ENCODE results near the gene HIRA. TPM values are rescaled to one million over a fixed set of nuclear protein-coding genes. Genes with fewer than 3 reads are reported as not detected.

The HIRA gene
- total and polyA plus RNA-seq, 2 experiments from 2014 or later, result 9.4 to 58.3 TPM

DNA sequence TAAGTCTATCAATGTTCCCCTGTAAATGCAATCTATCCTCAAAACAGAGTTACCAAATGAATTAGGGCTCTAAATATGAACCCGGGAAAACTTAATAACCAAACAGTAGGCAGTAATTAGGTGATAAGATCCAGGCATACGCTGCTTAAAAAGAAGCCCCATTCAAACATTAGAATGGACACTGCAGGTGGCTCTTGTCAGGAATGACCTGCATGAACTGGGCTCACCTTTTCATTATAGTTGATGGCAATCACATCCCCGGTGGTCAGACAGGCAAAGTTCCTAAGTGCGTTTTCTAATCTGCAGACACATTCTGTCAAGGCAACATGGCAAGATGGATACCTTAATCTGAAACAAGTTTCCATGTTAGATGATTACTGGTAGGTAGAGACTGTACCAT is 33.4 kb upstream of the HIRA start:
- H3K36me3 Mint-ChIP-seq (ENCODE audit: low read depth), result peaks cover 73% of the 10 kb centered on the region
- no peaks in the 10 kb centered on the region for H3K9me2 ChIP-seq (ENCODE audit: insufficient read depth)
- H3K4me3 ChIP-seq, result no peak overlapping the region
- H3K27ac ChIP-seq (ENCODE audit: low read depth), result no peak overlapping the region
- peaks cover 11% of the 10 kb centered on the region for H4K20me1 ChIP-seq (replicated peaks; ENCODE audit: insufficient read depth)
- no peak overlapping the region for H3K27ac Mint-ChIP-seq
- no peaks in the 10 kb centered on the region for H3K9me3 Mint-ChIP-seq
- H3K4me3 Mint-ChIP-seq, result no peak overlapping the region
- H3K27me3 Mint-ChIP-seq (ENCODE audit: insufficient read depth, low read depth, poor library complexity), result no peaks in the 10 kb centered on the region
- H3K4me2 ChIP-seq, result no peak overlapping the region
- no peak overlapping the region for H2AFZ ChIP-seq
- H3K4me1 Mint-ChIP-seq, result no peaks in the 10 kb centered on the region
- ATAC-seq (no peak), DNase-seq (ENCODE audit: low spot score) (no peak)
- no peaks in the 10 kb centered on the region for H3K79me2 ChIP-seq (replicated peaks; ENCODE audit: insufficient read depth)
- TF ChIP-seq, protein P1, sequence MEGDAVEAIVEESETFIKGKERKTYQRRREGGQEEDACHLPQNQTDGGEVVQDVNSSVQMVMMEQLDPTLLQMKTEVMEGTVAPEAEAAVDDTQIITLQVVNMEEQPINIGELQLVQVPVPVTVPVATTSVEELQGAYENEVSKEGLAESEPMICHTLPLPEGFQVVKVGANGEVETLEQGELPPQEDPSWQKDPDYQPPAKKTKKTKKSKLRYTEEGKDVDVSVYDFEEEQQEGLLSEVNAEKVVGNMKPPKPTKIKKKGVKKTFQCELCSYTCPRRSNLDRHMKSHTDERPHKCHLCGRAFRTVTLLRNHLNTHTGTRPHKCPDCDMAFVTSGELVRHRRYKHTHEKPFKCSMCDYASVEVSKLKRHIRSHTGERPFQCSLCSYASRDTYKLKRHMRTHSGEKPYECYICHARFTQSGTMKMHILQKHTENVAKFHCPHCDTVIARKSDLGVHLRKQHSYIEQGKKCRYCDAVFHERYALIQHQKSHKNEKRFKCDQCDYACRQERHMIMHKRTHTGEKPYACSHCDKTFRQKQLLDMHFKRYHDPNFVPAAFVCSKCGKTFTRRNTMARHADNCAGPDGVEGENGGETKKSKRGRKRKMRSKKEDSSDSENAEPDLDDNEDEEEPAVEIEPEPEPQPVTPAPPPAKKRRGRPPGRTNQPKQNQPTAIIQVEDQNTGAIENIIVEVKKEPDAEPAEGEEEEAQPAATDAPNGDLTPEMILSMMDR (conservative IDR thresholded peaks at IDR 0.05; ENCODE audit: low read depth in 2 of 2), result no peak
- TF ChIP-seq POLR2AphosphoS5 (IDR thresholded peaks at IDR 0.05; ENCODE audit: low read depth) (no peak), EZH2phosphoT487 (IDR thresholded peaks at IDR 0.05; ENCODE audit: unreplicated experiment) (no peak), CREB1 (CRISPR knock-in tag; IDR thresholded peaks at IDR 0.05; ENCODE audit: low read depth) (no peak), JUNB (IDR thresholded peaks at IDR 0.05; ENCODE audit: unreplicated experiment) (no peak), NANOG (IDR thresholded peaks at IDR 0.05; ENCODE audit: borderline replicate concordance) (no peak), ZNF114 (CRISPR knock-in tag; IDR thresholded peaks at IDR 0.05) (no peak), EZH2 (IDR thresholded peaks at IDR 0.05; ENCODE audit: low read depth, unreplicated experiment) (no peak), ZNF331 (CRISPR knock-in tag; IDR thresholded peaks at IDR 0.05; ENCODE audit: low read depth) (no peak)
- TF ChIP-seq, protein P2, sequence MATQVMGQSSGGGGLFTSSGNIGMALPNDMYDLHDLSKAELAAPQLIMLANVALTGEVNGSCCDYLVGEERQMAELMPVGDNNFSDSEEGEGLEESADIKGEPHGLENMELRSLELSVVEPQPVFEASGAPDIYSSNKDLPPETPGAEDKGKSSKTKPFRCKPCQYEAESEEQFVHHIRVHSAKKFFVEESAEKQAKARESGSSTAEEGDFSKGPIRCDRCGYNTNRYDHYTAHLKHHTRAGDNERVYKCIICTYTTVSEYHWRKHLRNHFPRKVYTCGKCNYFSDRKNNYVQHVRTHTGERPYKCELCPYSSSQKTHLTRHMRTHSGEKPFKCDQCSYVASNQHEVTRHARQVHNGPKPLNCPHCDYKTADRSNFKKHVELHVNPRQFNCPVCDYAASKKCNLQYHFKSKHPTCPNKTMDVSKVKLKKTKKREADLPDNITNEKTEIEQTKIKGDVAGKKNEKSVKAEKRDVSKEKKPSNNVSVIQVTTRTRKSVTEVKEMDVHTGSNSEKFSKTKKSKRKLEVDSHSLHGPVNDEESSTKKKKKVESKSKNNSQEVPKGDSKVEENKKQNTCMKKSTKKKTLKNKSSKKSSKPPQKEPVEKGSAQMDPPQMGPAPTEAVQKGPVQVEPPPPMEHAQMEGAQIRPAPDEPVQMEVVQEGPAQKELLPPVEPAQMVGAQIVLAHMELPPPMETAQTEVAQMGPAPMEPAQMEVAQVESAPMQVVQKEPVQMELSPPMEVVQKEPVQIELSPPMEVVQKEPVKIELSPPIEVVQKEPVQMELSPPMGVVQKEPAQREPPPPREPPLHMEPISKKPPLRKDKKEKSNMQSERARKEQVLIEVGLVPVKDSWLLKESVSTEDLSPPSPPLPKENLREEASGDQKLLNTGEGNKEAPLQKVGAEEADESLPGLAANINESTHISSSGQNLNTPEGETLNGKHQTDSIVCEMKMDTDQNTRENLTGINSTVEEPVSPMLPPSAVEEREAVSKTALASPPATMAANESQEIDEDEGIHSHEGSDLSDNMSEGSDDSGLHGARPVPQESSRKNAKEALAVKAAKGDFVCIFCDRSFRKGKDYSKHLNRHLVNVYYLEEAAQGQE (IDR thresholded peaks at IDR 0.05; ENCODE audit: unreplicated experiment), result no peak
- TF ChIP-seq, protein P3, sequence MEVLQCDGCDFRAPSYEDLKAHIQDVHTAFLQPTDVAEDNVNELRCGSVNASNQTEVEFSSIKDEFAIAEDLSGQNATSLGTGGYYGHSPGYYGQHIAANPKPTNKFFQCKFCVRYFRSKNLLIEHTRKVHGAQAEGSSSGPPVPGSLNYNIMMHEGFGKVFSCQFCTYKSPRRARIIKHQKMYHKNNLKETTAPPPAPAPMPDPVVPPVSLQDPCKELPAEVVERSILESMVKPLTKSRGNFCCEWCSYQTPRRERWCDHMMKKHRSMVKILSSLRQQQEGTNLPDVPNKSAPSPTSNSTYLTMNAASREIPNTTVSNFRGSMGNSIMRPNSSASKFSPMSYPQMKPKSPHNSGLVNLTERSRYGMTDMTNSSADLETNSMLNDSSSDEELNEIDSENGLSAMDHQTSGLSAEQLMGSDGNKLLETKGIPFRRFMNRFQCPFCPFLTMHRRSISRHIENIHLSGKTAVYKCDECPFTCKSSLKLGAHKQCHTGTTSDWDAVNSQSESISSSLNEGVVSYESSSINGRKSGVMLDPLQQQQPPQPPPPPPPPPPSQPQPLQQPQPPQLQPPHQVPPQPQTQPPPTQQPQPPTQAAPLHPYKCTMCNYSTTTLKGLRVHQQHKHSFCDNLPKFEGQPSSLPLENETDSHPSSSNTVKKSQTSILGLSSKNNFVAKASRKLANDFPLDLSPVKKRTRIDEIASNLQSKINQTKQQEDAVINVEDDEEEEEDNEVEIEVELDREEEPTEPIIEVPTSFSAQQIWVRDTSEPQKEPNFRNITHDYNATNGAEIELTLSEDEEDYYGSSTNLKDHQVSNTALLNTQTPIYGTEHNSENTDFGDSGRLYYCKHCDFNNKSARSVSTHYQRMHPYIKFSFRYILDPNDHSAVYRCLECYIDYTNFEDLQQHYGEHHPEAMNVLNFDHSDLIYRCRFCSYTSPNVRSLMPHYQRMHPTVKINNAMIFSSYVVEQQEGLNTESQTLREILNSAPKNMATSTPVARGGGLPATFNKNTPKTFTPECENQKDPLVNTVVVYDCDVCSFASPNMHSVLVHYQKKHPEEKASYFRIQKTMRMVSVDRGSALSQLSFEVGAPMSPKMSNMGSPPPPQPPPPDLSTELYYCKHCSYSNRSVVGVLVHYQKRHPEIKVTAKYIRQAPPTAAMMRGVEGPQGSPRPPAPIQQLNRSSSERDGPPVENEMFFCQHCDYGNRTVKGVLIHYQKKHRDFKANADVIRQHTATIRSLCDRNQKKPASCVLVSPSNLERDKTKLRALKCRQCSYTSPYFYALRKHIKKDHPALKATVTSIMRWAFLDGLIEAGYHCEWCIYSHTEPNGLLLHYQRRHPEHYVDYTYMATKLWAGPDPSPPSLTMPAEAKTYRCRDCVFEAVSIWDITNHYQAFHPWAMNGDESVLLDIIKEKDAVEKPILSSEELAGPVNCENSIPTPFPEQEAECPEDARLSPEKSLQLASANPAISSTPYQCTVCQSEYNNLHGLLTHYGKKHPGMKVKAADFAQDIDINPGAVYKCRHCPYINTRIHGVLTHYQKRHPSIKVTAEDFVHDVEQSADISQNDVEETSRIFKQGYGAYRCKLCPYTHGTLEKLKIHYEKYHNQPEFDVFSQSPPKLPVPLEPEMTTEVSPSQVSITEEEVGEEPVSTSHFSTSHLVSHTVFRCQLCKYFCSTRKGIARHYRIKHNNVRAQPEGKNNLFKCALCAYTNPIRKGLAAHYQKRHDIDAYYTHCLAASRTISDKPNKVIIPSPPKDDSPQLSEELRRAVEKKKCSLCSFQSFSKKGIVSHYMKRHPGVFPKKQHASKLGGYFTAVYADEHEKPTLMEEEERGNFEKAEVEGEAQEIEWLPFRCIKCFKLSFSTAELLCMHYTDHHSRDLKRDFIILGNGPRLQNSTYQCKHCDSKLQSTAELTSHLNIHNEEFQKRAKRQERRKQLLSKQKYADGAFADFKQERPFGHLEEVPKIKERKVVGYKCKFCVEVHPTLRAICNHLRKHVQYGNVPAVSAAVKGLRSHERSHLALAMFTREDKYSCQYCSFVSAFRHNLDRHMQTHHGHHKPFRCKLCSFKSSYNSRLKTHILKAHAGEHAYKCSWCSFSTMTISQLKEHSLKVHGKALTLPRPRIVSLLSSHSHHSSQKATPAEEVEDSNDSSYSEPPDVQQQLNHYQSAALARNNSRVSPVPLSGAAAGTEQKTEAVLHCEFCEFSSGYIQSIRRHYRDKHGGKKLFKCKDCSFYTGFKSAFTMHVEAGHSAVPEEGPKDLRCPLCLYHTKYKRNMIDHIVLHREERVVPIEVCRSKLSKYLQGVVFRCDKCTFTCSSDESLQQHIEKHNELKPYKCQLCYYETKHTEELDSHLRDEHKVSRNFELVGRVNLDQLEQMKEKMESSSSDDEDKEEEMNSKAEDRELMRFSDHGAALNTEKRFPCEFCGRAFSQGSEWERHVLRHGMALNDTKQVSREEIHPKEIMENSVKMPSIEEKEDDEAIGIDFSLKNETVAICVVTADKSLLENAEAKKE (CRISPR knock-in tag; IDR thresholded peaks at IDR 0.05), result no peak
- TF ChIP-seq, protein P4, sequence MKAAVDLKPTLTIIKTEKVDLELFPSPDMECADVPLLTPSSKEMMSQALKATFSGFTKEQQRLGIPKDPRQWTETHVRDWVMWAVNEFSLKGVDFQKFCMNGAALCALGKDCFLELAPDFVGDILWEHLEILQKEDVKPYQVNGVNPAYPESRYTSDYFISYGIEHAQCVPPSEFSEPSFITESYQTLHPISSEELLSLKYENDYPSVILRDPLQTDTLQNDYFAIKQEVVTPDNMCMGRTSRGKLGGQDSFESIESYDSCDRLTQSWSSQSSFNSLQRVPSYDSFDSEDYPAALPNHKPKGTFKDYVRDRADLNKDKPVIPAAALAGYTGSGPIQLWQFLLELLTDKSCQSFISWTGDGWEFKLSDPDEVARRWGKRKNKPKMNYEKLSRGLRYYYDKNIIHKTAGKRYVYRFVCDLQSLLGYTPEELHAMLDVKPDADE (IDR thresholded peaks at IDR 0.05), result no peak
- peaks cover 36% of the 10 kb centered on the region for H3K36me3 ChIP-seq (ENCODE audit: insufficient read depth)
- H3F3A ChIP-seq (replicated peaks; ENCODE audit: low read depth), result no peaks in the 10 kb centered on the region
- no peaks in the 10 kb centered on the region for H3K27me3 ChIP-seq (ENCODE audit: insufficient read depth)
- no peaks in the 10 kb centered on the region for H3K4me1 ChIP-seq (ENCODE audit: insufficient read depth)
